PFSK-1 (cell line): Measurements from ENCODE around the gene GSN.

Experiments
- FOXP2 ChIP-seq: optimal IDR thresholded peaks from 2 replicates; pipeline ENCODE3; 2011; ENCODE audit warnings: borderline replicate concordance, control low read depth, inconsistent platforms; ENCODE audit not compliant: insufficient read depth; ENCODE audit errors: extremely low read length, extremely low read depth
- POLR2AphosphoS5 ChIP-seq: IDR thresholded peaks from 2 replicates; pipeline ENCODE4 v1.6.1; 2012; ENCODE audit warnings: low read depth, mild to moderate bottlenecking, control low read depth, low read length, moderate library complexity
- SIN3A ChIP-seq: IDR thresholded peaks from 2 replicates; pipeline ENCODE4 v1.6.1; 2012; ENCODE audit warnings: mild to moderate bottlenecking, low read length, moderate library complexity, borderline replicate concordance; ENCODE audit not compliant: insufficient read depth
- TAF1 ChIP-seq: IDR thresholded peaks from 2 replicates; pipeline ENCODE4 v1.6.1; 2012; ENCODE audit warnings: low read length, control low read depth, borderline replicate concordance; ENCODE audit not compliant: insufficient read depth
- TF ChIP-seq, protein P1 (sequence below), 2 experiments: IDR thresholded peaks; 2 replicates each; pipeline versions ENCODE4 v1.6.1 to v1.8.0; 2011 to 2012; ENCODE audit warnings: low read depth in 2 of 2, low read length in 2 of 2, control low read depth in 1 of 2, inconsistent platforms in 1 of 2, mild to moderate bottlenecking in 1 of 2, moderate library complexity in 1 of 2; ENCODE audit not compliant: insufficient read depth in 1 of 2

Gene GSN

DNA sequence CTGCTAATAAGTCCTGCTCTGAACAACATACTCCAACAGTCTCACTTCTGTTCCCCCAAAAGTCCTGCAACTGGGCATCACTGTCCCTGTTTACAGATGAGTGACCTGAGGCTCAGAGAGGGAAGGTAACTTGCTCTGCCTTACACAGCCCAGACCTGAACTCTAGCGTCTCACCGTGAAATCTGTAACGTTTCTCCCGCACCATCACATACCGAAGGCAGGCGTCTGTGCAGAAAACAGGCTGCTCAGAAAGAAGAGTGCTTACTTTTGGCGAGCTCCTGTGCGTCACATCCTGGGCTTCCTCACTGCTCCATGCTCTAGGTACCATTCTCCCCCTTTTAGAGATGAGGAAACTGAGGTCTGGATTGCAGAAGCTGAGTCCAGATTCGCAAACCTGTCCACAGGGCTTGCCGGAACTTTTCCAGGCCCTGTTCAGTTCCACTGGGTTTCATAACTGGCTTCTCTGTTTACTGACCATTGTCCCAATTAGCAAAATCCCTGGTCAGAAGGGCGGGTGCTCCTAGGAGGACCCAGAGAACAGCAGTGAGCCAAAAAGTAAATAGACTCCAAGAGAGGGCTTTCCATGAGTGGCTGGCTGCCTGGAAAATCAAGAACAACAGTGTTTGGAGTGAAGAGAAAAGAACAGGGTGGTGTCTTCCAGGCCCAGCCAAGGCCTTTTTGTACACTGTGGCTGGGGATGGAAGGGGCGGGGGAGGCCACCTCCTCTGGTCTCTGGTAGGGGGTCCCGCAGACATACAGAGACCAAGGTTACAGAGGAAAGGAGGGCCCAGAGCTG is 27.1 kb downstream of the GSN start:
- TF ChIP-seq POLR2AphosphoS5 (no peak), FOXP2 (no peak), SIN3A (no peak), TAF1 (no peak)
- TF ChIP-seq, protein P1, sequence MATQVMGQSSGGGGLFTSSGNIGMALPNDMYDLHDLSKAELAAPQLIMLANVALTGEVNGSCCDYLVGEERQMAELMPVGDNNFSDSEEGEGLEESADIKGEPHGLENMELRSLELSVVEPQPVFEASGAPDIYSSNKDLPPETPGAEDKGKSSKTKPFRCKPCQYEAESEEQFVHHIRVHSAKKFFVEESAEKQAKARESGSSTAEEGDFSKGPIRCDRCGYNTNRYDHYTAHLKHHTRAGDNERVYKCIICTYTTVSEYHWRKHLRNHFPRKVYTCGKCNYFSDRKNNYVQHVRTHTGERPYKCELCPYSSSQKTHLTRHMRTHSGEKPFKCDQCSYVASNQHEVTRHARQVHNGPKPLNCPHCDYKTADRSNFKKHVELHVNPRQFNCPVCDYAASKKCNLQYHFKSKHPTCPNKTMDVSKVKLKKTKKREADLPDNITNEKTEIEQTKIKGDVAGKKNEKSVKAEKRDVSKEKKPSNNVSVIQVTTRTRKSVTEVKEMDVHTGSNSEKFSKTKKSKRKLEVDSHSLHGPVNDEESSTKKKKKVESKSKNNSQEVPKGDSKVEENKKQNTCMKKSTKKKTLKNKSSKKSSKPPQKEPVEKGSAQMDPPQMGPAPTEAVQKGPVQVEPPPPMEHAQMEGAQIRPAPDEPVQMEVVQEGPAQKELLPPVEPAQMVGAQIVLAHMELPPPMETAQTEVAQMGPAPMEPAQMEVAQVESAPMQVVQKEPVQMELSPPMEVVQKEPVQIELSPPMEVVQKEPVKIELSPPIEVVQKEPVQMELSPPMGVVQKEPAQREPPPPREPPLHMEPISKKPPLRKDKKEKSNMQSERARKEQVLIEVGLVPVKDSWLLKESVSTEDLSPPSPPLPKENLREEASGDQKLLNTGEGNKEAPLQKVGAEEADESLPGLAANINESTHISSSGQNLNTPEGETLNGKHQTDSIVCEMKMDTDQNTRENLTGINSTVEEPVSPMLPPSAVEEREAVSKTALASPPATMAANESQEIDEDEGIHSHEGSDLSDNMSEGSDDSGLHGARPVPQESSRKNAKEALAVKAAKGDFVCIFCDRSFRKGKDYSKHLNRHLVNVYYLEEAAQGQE (IDR thresholded peaks at IDR 0.05; ENCODE audit: insufficient read depth in 1 of 2, low read depth in 2 of 2, low read length in 2 of 2) = no peak

DNA sequence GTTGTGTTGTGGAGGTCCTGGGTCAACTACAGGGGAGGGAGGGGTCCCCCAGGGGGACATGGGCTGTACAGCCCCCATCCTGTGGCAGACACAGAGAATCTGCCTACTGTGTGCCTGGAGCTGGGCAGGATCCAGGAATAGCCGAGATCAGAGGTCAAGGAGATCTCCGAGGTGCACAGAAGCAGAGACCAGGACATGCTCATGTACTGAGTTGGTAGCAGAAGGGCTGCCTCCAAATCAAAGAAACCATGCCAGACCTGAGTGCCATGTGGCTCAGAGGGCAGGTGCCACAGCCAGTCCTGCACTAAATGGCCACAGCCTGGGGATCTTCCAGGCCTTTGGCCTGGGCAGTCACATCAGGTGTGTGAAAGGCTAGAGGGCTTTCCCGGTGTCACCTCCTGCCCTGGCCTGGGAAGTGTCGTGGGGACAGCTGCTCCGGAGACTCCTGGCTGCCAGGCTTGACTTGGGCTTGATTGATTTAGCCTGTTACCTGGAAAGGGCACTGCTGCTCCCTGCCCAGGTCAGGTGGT is 27.8 kb downstream of the GSN start:
- TF ChIP-seq SIN3A (no peak), TAF1 (no peak), POLR2AphosphoS5 (no peak), FOXP2 (no peak)
- TF ChIP-seq, protein P1 (IDR thresholded peaks at IDR 0.05; ENCODE audit: insufficient read depth in 1 of 2, low read depth in 2 of 2, low read length in 2 of 2) = no peak

DNA sequence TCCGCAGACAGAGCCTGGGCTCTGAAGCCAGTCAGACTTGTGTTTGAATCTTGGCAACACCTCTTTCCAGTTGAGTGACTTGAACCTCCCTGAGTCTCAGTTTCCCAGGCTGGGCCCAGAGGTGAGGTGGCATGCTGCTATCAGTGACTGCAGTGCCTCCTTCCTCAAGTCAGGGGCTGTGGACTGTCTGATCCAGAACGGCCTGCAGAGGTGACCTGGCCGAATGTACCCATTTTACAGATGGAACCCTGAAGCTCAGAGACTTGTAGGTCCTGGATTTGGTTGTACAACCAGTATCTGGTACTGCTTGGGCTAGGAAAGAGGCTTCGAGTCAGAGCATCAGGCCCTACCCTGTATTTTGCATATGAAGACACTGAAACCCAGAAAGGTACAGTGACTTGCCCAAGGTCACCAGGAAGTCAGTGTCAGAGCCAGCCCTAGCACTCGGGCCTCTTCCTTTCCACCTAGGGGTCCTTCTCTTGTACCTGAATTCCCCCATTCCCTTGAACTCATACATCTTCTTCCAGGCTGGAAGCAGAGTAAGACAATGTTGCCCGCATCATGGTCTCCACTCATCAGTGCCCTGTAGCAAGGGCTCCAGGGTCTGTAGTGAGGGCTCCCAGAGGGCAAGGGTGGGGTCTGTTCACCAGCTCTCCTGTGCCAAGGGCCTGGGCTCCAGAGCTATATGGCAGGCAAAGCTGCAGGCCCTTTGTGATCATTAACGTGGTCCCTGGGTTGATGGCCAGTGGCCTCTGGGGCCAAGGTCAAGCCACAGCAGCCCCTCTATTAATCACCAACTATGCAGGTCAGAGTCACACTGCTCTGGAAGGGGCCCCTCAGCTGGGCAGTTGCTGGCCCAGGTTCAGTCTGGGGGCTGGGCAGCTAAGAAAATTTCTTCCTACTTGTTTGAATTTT is 28.5 kb downstream of the GSN start:
- no peak for TF ChIP-seq FOXP2
- no peak for TF ChIP-seq TAF1
- TF ChIP-seq, protein P1 (IDR thresholded peaks at IDR 0.05; ENCODE audit: insufficient read depth in 1 of 2, low read depth in 2 of 2, low read length in 2 of 2) = no peak
- TF ChIP-seq SIN3A = no peak
- no peak for TF ChIP-seq POLR2AphosphoS5

DNA sequence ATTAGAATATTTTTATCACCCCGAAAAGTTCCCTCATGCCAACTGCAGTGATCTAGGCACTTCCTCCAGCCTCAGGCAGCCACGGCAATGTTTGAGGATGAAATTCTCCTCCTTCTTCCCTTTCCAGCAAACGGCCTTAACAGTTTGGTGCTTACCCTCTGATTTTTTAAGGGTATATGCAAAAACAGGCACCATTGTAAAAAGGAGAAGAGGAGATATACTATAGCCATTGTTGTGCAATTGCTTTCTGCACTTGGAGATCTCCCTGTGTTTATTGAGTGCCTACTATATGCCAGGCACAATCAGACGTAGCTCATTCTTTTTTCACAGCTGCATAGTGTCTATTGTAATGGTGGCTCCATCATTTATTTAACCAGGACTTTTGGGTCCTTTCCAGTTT is 29.4 kb downstream of the GSN start:
- TF ChIP-seq TAF1 (no peak), FOXP2 (no peak), POLR2AphosphoS5 (no peak), SIN3A (no peak)
- TF ChIP-seq, protein P1 (IDR thresholded peaks at IDR 0.05; ENCODE audit: insufficient read depth in 1 of 2, low read depth in 2 of 2, low read length in 2 of 2) = no peak
